22Rv1 (cell line): Measurements from ENCODE around the gene ARHGAP25.

Experiments
- CTCF ChIP-seq: fragments of 450-650 bp; IDR thresholded peaks from 2 replicates; pipeline ENCODE4 v1.5.1; 2017; ENCODE audit warnings: mild to moderate bottlenecking
- ZFX ChIP-seq: fragments of 450-650 bp; IDR thresholded peaks from 2 replicates; pipeline ENCODE4 v1.6.1; 2017; ENCODE audit warnings: antibody characterized with exemption, borderline replicate concordance

DNA sequence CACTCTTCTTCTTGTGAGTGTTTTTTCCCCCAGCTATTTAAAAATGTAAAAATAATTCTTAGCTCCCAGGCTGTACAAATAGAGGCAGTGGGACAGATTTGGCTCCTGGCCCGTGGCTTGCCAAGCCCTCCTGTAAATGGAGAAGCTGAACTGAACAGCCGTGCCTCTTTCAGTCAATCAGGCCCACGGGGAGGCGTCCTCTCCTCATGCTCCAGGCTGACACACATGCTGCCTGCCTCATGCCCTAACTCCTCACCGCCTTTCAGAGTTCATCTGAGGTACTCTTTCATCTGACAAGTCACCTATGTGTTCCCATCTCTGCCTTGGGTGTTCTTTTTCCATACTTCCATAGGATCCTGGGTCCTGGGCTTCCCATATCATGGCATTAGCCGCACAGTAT is 77.6 kb downstream of the ARHGAP25 start:
- TF ChIP-seq CTCF (no peak), ZFX (no peak)
